ENCODE measurements around the gene NRXN3. TPM values are rescaled to one million over a fixed set of nuclear protein-coding genes. Genes with fewer than 3 reads are reported as not detected.

The NRXN3 gene
- total and polyA plus RNA-seq, 2 donors (not counting 1 experiment from before 2014, with no cell fraction given): not detected

DNA sequence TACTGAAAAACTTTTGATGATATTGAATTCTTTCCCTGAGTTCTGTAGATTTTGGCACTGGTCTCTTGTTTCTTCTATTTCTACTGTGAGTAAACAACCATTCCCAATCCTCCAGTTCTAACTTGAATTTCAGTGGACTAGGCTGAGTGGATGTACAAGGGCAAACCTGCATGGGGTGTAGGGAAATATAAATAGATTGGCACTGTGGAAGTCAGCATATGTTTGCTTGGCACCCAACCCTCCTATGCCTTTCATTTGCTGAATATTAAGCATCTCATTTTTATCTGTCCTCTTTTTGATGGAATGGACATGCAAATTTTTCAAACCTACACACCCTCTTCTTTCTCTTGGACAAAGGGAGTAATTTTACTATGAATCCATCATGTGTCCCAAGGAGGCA lies 1212.9 kb downstream of the NRXN3 start:
- Histone ChIP-seq H3K9ac (ENCODE audit: low read length) (no peak overlapping the region), H3K4me1 (ENCODE audit: control insufficient read depth in 2 of 2, insufficient read depth in 2 of 2, low read length in 2 of 2) (no peaks in the 10 kb centered on the region), H2AFZ (ENCODE audit: insufficient read depth, low read depth, low read length, poor library complexity, severe bottlenecking) (no peak overlapping the region), H4K20me1 (ENCODE audit: control insufficient read depth, insufficient read depth, low read length, poor library complexity, severe bottlenecking) (no peaks in the 10 kb centered on the region), H3K27ac (ENCODE audit: low read length in 2 of 2) (no peak overlapping the region), H3K9me3 (ENCODE audit: control extremely low read depth in 1 of 3, control insufficient read depth in 2 of 3, insufficient read depth in 1 of 3, low read length in 2 of 3) (no peaks in the 10 kb centered on the region), H3K36me3 (replicated peaks in 1 of 2; ENCODE audit: control extremely low read depth in 1 of 2, control insufficient read depth in 1 of 2, extremely low read depth in 1 of 2, insufficient read depth in 2 of 2, low read length in 1 of 2) (no peaks in the 10 kb centered on the region), H3K79me2 (ENCODE audit: control insufficient read depth, insufficient read depth, low read length) (no peaks in the 10 kb centered on the region), H3K4me2 (replicated peaks; ENCODE audit: low read depth, low read length, poor library complexity, severe bottlenecking) (no peak overlapping the region), H3K27me3 (replicated peaks in 1 of 4; ENCODE audit: control extremely low read depth in 1 of 4, control insufficient read depth in 3 of 4, insufficient read depth in 4 of 4, low read length in 3 of 4) (no peaks in the 10 kb centered on the region), H3K4me3 (ENCODE audit: control extremely low read depth in 1 of 5, extremely low read depth in 1 of 5, insufficient read depth in 1 of 5, low read depth in 2 of 5, low read length in 4 of 5) (no peak overlapping the region)
- H3K4me3 Mint-ChIP-seq: no peak overlapping the region
- intact Hi-C loops (cut with micrococcal nuclease): no loop called here
- no peaks in the 10 kb centered on the region for H3K27me3 Mint-ChIP-seq
- TF ChIP-seq EZH2 (IDR thresholded peaks at IDR 0.05; ENCODE audit: borderline replicate concordance, insufficient read depth, low read depth, low read length, poor library complexity, severe bottlenecking): no peak
- TF ChIP-seq, protein P1, sequence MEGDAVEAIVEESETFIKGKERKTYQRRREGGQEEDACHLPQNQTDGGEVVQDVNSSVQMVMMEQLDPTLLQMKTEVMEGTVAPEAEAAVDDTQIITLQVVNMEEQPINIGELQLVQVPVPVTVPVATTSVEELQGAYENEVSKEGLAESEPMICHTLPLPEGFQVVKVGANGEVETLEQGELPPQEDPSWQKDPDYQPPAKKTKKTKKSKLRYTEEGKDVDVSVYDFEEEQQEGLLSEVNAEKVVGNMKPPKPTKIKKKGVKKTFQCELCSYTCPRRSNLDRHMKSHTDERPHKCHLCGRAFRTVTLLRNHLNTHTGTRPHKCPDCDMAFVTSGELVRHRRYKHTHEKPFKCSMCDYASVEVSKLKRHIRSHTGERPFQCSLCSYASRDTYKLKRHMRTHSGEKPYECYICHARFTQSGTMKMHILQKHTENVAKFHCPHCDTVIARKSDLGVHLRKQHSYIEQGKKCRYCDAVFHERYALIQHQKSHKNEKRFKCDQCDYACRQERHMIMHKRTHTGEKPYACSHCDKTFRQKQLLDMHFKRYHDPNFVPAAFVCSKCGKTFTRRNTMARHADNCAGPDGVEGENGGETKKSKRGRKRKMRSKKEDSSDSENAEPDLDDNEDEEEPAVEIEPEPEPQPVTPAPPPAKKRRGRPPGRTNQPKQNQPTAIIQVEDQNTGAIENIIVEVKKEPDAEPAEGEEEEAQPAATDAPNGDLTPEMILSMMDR (IDR thresholded peaks at IDR 0.05): no peak
- H3K9me3 Mint-ChIP-seq (ENCODE audit: insufficient read depth): no peaks in the 10 kb centered on the region
- no peaks in the 10 kb centered on the region for H3K4me1 Mint-ChIP-seq
- POLR2A ChIA-PET: no interaction called here
- ATAC-seq (ENCODE audit: low read depth): no peak
- no peak overlapping the region for H3K27ac Mint-ChIP-seq
- CTCF ChIA-PET: no interaction called here
- no peak for DNase-seq

DNA sequence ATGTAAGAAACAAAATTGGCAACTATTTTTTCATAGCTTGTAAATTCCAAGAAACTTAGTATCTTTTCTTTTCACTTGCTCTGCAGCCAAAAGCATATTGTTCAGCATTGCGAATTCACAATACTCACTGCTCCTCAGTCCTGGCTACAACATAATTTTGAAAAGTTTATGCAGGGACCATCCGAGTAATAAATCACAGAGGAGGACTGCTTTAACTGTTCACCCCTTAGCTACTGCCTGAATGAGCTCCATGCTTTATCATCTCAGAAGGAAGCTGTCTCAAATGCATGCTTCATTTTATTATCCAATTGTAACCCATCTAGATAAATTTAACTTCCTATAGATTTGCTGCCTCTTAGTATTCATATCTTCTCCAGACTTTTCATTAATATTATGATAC lies 1213.3 kb downstream of the NRXN3 start:
- no peaks in the 10 kb centered on the region for H3K9me3 Mint-ChIP-seq (ENCODE audit: insufficient read depth)
- TF ChIP-seq EZH2 (IDR thresholded peaks at IDR 0.05; ENCODE audit: borderline replicate concordance, insufficient read depth, low read depth, low read length, poor library complexity, severe bottlenecking): no peak
- TF ChIP-seq, protein P1 (IDR thresholded peaks at IDR 0.05): no peak
- intact Hi-C loops (cut with micrococcal nuclease): no loop called here
- CTCF ChIA-PET: no interaction called here
- H3K9me3 ChIP-seq (ENCODE audit: control extremely low read depth in 1 of 3, control insufficient read depth in 2 of 3, insufficient read depth in 1 of 3, low read length in 2 of 3): no peaks in the 10 kb centered on the region
- no peaks in the 10 kb centered on the region for H3K27me3 ChIP-seq (replicated peaks in 1 of 4; ENCODE audit: control extremely low read depth in 1 of 4, control insufficient read depth in 3 of 4, insufficient read depth in 4 of 4, low read length in 3 of 4)
- H2AFZ ChIP-seq (ENCODE audit: insufficient read depth, low read depth, low read length, poor library complexity, severe bottlenecking): no peak overlapping the region
- ATAC-seq (ENCODE audit: low read depth) (no peak), DNase-seq (no peak)
- H3K4me1 ChIP-seq (ENCODE audit: control insufficient read depth in 2 of 2, insufficient read depth in 2 of 2, low read length in 2 of 2): no peaks in the 10 kb centered on the region
- H3K79me2 ChIP-seq (ENCODE audit: control insufficient read depth, insufficient read depth, low read length): no peaks in the 10 kb centered on the region
- H3K27ac Mint-ChIP-seq: no peak overlapping the region
- H3K4me3 ChIP-seq (ENCODE audit: control extremely low read depth in 1 of 5, extremely low read depth in 1 of 5, insufficient read depth in 1 of 5, low read depth in 2 of 5, low read length in 4 of 5): no peak overlapping the region
- no peak overlapping the region for H3K27ac ChIP-seq (ENCODE audit: low read length in 2 of 2)
- POLR2A ChIA-PET: no interaction called here
- no peaks in the 10 kb centered on the region for H3K4me1 Mint-ChIP-seq
- 89% methylated on average over 2 of the region's 2 CpGs for WGBS (ENCODE audit: insufficient coverage)
- no peaks in the 10 kb centered on the region for H3K36me3 ChIP-seq (replicated peaks in 1 of 2; ENCODE audit: control extremely low read depth in 1 of 2, control insufficient read depth in 1 of 2, extremely low read depth in 1 of 2, insufficient read depth in 2 of 2, low read length in 1 of 2)
- H3K9ac ChIP-seq (ENCODE audit: low read length): no peak overlapping the region
- no peaks in the 10 kb centered on the region for H3K27me3 Mint-ChIP-seq
- H4K20me1 ChIP-seq (ENCODE audit: control insufficient read depth, insufficient read depth, low read length, poor library complexity, severe bottlenecking): no peaks in the 10 kb centered on the region
- H3K4me3 Mint-ChIP-seq: no peak overlapping the region
- H3K4me2 ChIP-seq (replicated peaks; ENCODE audit: low read depth, low read length, poor library complexity, severe bottlenecking): no peak overlapping the region
